GM19351 (cell line): ENCODE measurements around the gene ARNT2.

ENCODE experiments used
- ATAC-seq: cut with Tn5 transposase; IDR thresholded peaks from one replicate; pipeline ENCODE4 v1.9.1; 2021; ENCODE audit warnings: mild to moderate bottlenecking, moderate library complexity; ENCODE audit not compliant: unreplicated experiment

ARNT2 gene

DNA sequence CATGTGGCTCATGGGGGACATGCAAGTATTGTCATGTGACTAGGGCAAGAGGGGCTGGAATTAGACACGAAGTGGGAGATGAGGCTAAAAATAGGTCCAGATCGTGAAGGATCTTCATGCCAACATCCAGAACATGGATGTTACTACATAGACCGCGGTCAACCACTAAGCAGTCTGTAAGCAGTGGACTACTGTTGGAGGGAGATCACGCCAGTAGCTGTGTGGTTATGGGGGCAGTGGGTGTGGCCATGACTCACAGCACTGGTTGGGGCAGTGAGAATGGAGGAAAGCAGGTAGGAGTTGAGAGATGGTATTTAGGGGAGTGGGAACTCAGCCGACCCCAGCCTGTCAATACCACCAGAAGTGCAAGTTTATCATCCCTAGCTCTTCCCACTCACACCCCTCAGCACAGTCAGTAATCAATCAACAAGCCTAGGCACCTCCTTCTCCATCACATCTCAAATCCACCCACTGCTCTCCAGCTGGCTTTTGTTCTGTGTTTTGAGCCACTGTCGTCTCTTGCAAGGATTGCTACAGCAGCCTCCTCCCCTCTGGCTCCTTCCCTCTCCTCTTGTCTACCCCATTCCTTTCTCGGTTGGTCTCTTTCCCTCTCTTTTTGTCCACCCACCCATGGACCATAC is 183.8 kb downstream of the ARNT2 start:
- ATAC-seq: no peak

DNA sequence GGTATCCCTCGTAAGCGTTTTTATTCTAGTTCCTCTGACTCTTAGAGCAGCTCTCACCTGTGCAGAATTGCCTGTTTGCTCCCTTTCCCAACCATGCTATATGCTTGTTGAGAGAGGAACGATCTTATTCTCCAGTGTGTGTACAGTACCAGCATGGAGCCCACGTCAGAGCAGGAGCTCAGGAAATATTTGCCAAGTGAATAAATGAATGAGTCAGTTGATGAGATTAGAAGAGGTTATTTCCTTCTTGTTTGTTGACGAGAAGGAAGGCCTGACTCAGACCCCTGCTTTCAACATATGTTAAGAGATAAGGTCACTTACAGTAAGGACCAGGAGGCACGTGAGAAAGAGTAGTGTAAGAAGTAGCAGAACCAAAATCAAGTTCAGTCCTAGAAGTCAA is 184.6 kb downstream of the ARNT2 start:
- no peak for ATAC-seq

DNA sequence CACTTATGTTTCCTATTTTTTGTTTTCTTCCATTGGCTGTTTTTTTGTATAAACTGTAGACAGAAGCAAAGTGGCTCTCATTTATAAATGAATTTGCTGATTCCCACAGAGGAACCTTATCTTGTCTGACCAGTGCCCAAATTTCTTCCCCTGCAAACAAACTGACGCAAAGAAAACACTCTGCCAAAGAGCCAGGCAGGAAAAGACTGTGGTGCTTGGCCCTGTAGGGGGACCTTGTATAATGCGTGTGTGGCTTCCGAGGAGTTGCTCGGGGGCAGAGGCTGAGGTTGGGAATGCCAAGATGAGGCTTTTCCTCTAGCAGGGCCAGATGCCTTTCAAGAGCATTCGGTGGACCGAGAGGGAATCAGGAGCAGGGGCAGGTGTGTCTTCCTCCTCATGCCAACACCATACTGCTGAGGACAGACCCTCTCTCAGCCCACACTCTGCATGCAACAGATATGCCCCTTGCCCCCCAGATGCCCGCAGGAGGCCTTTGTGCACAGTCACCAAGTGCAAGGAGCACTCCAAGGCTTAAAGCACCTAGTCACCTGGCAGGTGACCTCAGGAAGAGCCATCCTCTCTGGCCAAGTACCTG is 186.7 kb downstream of the ARNT2 start:
- ATAC-seq: no peak

DNA sequence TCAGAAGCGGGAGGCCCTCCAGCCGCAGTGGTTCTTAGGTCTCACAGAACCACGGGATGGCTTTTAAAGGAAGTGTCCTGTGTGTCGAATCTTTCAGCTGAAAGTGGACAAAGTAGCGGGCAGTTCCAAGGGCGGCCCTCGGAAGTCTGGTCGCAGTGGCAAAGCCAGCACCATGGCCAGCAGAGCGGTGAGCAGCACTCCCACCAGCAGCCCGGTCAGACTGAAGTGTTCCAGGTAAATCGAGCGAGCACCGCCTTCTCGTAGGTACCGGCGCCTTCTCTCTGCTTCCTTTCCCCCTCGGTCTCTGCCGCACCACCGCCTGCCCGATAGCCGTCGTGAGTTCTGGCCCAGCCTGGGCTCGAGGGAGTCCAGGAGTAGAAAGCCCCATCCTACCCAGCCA is 187.3 kb downstream of the ARNT2 start:
- ATAC-seq: no peak

DNA sequence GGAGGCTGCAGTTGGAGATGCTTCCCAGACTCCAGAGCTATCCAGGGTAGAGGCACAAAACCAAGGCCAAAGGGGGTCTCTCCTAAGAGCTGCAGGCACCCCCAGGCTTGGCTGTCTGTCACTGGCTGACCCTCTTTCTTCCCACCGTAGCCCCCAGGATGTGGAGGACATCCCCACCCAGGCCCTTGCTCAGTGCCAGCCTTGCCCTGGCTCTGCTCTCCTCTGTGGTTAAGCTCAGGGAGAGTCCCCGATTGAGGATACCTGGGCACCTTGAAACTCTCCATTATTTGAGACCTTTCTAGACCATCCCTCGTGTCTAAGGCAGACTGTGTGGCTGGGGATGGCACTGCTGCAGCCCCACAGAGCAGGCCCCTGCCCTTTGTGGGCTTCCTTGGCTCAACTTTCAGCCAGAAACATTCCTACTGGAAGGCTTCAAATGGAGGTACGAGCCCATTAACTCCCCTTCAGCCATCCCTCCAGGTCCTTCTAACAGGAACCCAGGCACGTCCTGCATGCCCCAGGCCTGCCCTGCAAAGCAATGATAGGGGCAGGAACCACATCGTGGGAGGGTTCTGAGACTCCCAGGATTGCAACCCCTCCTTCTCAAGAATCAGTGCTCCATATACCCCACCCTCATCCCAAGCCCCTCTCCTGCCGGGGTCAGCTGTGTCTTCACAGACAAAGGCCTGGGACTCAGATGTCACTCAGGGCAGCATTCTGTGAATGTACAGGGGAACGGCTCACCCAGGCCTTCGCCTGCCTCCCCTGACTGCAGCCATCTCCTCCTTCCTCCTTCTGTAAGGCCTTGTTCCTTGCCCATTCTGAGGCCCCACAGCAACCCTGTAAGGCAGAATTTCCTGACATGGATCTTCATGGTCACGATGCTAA is 188.0 kb downstream of the ARNT2 start:
- ATAC-seq: no peak

DNA sequence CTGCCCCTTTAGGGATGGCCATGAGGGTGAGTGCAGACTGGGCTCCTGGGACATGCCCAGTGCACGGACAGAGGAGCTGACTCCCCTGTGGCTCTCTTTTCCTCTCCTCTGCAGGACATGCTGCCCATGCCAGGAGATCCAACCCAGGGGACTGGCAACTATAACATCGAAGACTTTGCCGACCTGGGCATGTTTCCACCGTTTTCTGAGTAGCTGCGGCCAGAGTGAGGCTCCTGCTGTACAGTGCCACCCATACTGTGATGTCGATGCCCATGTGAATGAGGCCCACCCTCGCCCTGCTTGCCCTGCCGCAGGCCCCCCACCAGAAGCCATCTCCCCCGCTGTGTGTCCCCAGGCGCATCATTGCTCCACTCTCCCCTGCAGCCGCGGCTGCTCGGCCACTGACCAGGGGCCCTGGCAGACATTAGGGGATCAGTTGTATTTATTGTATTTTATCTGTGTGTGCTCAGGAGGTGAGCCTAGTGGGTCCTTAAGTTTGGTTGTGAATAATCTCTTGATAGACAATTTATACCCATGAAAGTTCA is 189.4 kb downstream of the ARNT2 start:
- ATAC-seq: no peak

DNA sequence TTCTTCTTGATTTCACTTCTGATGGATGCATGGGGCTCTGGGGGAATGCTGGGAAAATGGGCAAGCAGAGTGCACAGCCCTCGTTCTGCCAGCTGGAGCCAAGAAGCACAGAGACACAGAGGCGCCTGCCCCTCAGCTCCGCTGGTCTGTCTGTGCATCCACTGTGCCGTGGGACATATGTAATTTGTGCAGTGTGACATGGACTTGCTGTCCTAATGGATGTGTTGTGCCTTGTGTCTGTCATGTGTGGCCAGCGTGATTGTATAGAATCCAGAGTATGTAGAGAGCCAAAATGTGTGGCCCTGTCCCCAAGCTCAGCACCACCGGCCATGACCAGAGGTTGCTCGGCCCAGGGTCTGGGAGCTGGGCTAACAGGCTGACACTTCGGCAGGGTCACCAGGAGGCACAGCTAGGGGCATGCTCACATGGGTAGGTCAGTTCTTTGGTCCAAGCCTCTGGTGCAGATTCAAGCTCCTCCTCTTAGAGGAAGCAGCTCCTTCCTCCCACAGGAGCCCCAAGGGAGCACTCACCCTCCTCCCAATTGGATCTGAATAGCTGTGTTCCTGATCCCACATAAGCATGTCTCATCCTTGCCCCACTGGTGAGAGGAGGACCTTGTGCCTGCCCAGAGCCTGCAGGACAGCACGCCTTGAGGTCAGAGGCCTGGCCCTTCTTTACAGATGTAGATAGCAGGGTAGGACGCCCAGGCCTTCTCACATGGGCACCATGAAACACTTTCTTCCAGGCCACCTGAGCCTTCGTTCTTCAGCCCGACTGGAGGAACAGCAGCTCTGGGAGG is 190.1 kb downstream of the ARNT2 start:
- no peak for ATAC-seq

DNA sequence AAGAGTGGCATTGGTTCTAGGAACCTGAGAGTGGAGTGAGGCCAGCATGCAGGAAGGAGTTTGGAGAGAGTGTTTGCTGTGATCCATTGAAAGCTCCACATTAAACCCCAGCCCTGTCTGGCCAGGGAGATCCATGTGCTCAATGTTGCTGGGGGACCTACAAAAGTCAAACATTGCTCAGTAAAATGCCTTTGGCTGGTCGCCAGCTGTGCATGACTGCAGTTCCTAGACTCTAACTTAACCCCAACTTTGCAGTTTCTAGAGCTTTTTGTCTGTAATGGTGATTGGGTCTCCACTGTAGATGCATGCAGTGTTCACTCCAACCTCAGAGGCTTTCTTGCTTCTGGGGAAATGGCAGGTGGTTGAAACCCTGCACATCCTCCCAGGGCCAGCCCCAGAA is 191.2 kb downstream of the ARNT2 start:
- ATAC-seq: no peak

DNA sequence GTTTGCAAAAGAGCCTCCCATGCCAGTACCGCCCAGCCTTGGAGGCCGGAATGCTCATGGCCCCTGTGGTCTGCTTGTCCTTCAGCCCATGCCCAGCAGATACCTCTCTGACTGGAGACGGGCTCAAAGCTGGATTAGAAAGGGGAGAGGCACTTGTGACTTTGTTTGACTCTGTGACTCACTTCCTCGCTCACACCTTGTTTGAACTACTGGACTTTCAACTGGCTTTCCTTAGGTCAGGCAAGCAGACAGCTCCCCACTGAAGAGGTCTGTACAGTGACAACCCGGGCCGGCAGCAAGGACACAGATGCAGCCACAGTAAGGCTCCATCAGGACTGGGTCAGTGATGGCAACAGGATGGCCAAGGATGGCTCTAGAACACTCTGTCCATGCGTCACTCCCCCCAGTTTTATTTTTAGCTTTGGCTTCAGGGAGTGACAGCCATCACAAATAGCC is 192.4 kb downstream of the ARNT2 start:
- ATAC-seq: no peak

DNA sequence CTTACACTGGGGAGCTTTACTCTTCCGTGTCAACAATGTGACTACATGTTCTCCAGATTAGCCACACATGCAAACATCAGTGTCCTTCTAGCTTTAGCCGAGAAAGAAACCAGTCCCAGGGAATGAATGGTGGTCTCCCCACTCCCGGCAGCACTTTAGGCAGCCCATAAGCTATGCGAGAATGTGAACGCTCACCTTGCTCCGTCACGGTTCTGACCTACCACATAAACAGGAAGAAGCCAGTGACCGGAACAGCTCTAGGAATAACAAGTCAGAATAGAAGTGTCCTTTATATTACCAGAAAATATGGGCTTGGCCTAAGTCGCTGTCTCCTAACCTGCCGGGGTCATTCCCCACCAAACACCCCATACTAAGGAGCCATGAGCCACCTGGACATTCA is 192.9 kb downstream of the ARNT2 start:
- no peak for ATAC-seq

DNA sequence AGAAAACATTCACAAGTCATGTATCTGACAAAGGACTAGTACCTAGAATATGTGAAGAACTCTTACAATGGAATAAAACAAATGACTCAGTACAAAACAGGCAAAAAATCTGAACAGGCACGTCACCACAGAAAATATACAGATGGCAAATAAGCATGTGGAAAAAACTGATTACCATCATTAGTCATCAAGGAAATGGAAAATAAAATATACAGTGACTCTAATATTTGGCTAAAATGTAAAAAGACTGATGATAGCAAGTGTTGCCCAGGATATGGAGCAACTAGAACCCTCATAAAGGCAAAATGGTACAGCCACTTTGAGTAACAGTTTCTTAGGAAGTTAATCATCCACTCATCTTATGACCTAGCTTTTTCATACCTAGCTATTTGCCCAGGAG is 195.2 kb downstream of the ARNT2 start:
- ATAC-seq: no peak

DNA sequence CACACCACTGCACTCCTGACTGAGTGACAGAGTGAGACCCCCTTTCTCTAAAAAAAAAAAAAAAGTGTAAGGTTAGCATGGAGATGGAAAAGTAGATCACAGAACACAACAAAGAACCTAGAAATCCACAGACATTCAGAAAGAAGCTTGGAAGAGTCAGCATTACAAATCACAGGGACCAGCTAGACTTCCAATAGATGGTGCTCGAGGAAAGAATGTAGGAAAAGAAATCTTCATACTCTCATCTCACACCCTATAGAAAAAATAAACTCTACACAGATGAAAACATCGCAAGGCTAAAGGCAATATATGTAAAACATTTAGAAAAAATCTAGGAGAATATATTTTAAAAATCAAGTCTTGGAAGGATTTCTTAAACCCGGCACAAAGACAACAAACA is 196.4 kb downstream of the ARNT2 start:
- ATAC-seq: no peak

DNA sequence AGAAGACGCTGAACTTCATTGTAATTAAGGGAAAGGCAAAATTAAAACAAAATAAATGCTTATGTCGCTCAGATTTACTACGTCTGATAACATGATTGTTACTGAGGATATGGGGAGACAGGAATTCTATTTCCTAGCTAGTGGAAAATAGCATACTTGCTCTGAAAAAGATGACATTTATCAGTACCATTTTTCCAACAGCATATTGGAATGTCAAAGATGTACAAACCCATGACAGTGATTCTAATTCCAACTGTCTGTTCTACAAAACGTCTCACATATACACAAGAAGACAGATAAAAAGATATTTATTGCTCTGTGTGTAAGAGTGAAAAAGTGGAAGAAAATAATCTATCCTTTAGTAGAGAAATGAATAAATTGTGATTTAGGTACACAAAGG is 197.1 kb downstream of the ARNT2 start:
- ATAC-seq: no peak

DNA sequence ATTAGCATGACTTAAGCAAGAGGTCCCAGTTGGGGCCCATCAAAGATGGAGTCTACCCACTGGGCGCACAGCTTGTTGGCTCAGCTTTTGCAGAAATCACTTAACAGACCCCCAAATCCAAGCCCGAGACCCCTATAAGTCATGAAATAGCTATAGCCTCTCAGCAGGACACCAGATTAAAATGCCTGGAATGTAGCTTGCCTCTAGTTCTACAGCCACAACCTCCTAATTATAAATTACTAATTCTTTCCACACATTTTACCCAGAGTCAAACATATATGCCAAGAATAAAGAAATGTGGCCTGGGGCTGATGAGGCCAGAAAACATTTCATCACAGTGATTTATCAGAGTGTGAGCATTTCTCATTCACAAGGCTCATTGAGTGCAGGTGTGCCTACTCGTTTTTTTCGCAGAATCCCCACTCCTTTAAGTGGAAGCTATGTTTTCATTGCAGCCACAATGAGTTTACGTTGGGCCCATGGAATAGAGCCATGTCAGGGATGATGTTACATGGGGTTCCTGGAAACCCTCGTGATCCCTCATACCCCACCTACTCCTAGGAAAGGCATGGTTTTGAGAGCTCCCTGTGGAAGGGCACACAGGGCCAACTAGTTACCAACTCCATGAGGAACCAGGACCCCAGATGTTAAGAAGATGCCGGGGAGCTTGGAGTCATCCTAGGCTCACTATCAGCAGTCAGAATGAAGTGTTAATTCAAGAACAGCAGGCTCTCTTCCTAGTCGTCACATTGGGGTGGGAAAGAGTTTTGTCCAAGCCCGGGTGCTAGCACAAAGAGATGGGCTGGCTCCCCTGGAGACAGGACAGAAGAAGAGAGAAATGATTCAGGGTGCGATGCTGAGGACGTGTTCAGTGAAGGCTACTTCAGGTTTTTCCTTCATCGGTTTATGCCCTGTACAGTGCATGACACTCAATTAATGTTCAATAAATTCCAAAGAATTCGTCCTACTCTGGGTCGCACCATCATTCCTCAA is 200.7 kb downstream of the ARNT2 start:
- no peak for ATAC-seq

DNA sequence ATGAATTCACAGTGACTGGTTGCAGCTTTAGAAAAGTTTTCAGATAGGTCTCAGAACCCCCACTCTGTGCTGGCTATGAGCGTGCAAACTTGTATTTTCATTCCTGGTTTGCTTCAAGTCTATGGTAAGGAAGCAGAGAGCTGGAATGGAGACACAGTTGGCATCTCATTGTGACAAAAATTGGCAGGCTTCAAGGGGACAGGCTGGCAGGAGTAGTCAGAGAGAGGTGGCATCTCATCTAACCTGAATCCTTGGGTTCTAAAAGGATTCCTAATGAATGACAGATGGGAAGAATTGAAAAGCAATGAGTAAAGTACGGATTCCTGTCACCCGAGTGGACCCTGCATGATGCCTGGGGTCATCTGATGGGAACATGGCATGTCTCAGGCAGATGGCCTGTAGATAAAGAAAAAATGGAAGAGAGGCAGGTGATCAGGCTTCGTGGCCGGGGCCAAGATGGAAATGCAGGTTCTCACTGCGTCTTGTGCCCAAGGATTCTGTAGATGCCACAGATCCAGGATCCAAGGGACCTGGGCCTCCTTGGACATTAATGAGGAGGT is 201.5 kb downstream of the ARNT2 start:
- no peak for ATAC-seq

DNA sequence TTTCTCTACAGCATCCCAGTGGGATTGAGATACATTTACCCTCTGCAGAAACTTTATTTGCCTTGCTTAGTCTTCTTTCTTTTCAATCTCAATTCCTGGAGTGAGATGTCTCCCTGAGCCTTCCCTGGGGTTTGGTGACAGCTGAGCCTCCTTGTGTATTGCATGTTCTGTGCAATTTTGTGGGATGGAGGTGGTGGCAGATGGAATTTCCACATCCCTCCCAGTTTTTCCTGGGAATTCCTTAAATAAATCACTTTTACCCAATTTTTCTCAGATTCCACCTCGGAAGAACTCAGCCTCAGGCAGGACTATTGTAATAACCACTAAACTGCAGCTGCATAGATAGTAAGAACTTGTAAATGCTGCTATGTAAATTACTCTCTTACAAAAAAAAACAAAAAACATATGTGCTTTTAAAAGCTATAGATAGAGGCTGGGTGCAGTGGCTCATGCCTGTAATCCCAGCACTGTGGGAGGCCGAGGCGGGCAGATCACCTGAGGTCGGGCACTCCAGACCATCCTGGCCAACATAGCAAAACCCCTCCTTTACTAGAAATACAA is 202.4 kb downstream of the ARNT2 start:
- no peak for ATAC-seq

DNA sequence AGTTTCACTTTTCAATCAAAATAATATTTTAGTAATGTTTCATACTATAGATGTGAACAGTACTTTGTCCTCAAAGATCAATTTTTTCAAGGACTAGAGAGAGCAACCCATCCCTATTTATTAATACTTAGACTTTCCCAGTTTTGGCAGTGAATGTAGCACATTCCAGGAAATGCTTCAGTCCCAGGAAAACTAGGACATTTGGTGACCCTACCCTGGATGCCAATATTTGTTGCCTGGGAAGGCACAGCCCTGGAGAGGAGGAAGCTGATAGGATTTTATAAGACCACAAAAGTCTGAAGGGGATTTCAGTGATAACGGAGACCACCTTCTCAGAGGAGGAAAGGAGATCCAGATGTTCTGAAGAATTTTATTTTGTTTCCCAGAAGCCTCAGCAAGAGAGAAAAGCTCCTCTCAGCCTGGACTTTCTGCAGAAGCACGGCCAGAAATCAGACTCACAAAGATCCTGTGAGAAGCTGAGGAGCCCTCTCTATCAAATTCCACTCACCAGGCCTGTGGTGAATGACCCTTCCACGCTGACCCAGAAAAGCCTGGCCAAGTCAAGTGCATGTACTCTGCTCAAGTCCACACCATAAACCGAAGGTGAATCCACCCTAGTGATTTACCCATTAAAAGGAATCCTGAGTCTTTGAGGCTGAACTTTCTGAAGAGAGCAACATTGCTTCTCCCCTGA is 203.3 kb downstream of the ARNT2 start:
- no peak for ATAC-seq

DNA sequence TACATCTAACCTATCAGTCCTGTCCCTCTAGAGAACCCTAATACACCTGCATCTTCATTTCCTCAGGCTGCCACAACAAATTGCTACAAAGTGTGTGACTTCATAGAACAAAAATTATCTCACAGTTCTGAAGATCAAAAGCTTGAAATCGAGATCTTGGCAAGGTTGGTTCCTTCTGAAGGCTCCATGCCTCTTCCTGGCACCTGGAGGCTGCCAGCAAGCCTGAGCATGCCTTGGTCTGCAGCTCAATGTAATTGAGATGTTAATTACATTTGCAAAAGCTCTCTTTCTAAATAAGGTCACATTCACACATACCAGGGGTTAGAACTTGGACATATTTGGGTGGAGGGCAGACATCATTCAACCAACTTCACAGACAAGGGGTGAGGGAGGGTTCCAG is 204.5 kb downstream of the ARNT2 start:
- ATAC-seq: no peak

DNA sequence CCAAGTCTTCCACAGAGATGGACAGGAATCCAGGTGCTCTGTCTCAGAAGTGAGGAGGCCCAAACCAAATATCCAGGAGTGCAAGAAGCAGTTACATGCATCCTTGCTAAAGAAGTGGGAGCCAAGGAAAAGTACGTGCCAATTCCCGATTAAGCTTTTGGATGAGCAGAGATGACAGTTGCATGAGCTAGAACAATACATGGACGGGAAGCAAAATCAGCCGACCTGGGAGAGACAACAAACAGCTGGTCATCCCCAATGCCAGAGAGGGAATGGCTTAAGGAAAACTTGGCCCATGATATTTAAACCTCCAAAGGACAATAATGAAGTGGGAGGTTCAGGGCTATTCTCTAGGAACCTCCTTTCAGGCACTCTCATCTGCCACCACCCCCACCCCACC is 204.9 kb downstream of the ARNT2 start:
- ATAC-seq: no peak
